ENCODE data around the gene ZNF3. TPM values are rescaled to one million over a fixed set of nuclear protein-coding genes. Genes with fewer than 3 reads are reported as not detected.
A peak's percentile ranks its signal among the peaks of the same experiment; 100 is the strongest.

The ZNF3 gene
- total RNA-seq, 1 donor from 2014 or later, result 21.1 TPM

DNA sequence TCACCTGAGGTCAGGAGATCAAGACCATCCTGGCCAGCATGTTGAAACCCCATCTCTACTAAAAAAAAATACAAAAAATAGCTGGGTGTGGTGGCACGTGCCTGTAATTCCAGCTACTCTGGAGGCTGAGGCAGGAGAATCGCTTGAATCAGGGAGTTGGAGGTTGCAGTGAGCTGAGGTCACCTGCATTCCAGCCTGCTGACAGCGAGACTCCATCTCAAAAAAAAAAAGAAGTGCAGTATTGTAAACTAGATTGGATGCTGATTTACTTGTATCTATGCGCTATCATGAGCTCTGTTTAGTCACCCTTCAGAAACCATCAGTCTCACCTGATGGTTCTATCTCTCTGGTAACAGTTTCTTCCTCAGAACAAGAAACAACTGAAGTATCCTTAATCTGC lies 18.1 kb downstream of the ZNF3 start:
- Histone ChIP-seq H3K27me3 (ENCODE audit: control insufficient read depth, insufficient read depth, low read length) (no peaks in the 10 kb centered on the region), H3K4me3 (ENCODE audit: low read depth, low read length) (no peak overlapping the region), H3K36me3 (ENCODE audit: control insufficient read depth, insufficient read depth, low read length) (peaks cover 9% of the 10 kb centered on the region)
- DNase-seq (ENCODE audit: low read depth) (no peak), FAIRE-seq (no peak)
- TF ChIP-seq CTCF (IDR thresholded peaks at IDR 0.05; ENCODE audit: insufficient read depth, low read length, severe bottlenecking), result no peak

DNA sequence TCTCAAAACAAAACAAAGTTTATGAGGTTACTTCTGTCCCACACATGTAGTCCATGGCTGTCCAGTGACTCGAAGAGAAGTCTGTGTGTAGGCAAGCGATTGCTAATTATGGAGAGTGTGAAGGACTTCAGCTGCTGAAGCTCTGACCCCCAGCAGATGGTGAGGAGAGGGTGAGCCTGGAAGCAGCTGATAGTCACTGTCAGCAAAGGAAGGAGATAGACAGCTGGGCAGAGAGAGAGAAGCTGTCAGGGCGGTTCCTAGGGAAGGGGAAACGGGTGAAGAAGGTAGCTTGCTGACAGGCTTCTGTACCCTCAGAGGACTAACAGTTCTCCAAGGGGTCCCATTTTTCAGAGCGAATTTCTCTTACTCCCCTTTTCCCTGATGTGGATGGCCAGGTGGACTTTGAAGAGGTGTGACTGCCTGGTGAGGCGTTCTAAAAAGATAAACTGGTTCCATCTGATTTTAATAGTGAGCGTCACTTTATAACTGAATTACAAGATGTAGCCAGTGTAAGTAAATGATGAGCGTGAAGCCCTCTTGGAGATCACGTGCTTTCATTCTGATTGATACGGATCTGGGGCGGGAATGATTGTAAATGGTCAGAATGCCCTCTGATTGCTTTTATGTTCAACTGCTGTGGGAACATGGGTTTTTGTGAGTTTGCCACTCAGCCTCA lies 19.9 kb downstream of the ZNF3 start:
- FAIRE-seq (no peak), DNase-seq (ENCODE audit: low read depth) (no peak)
- no peak for TF ChIP-seq CTCF (IDR thresholded peaks at IDR 0.05; ENCODE audit: insufficient read depth, low read length, severe bottlenecking)
- H3K27me3 ChIP-seq (ENCODE audit: control insufficient read depth, insufficient read depth, low read length), result no peaks in the 10 kb centered on the region
- H3K4me3 ChIP-seq (ENCODE audit: low read depth, low read length), result no peak overlapping the region
- H3K36me3 ChIP-seq (ENCODE audit: control insufficient read depth, insufficient read depth, low read length), result peaks cover 18% of the 10 kb centered on the region

GRCh38 chr7:100059251-100059739 lies 22.2 kb downstream of the ZNF3 start:
- DNase-seq (ENCODE audit: low read depth) (no peak), FAIRE-seq (no peak)
- Histone ChIP-seq H3K27me3 (ENCODE audit: control insufficient read depth, insufficient read depth, low read length) (no peaks in the 10 kb centered on the region), H3K4me3 (ENCODE audit: low read depth, low read length) (no peak overlapping the region), H3K36me3 (ENCODE audit: control insufficient read depth, insufficient read depth, low read length) (peaks cover 14% of the 10 kb centered on the region)
- no peak for TF ChIP-seq CTCF (IDR thresholded peaks at IDR 0.05; ENCODE audit: insufficient read depth, low read length, severe bottlenecking)

GRCh38 chr7:100057006-100057405 lies 24.5 kb downstream of the ZNF3 start:
- H3K36me3 ChIP-seq (ENCODE audit: control insufficient read depth, insufficient read depth, low read length), result peaks cover 12% of the 10 kb centered on the region
- no peak for FAIRE-seq

DNA sequence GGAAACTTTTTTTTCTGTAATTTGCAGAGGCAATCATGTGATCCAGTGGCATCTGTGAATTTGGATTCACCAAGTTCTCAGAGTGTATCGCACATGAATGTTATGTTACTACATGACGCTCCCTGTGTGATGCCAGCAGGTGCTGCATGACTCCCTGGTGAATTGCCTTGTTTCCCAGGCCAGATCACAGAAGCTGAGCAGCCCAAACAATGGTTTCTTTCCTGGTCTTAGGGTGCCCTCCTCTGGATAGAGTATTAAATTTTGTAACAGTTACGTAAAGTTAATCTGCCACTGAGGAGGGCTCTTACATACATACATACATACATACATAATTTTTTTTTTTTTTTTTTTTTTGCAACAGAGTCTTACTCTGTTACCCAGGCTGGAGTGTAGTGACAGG lies 28.3 kb downstream of the ZNF3 start:
- DNase-seq (ENCODE audit: low read depth), result peak; percentile 80
- Histone ChIP-seq H3K36me3 (ENCODE audit: control insufficient read depth, insufficient read depth, low read length) (peaks cover 9% of the 10 kb centered on the region), H3K4me3 (ENCODE audit: low read depth, low read length) (no peak overlapping the region), H3K27me3 (ENCODE audit: control insufficient read depth, insufficient read depth, low read length) (no peaks in the 10 kb centered on the region)
- peak; percentile 31 for TF ChIP-seq CTCF (IDR thresholded peaks at IDR 0.05; ENCODE audit: insufficient read depth, low read length, severe bottlenecking)
- no peak for FAIRE-seq

More at GRCh38 chr7:100057006-100057405, 24.5 kb downstream of the ZNF3 start:
- no peak overlapping the region for H3K4me3 ChIP-seq (ENCODE audit: low read depth, low read length)
- no peak for TF ChIP-seq CTCF (IDR thresholded peaks at IDR 0.05; ENCODE audit: insufficient read depth, low read length, severe bottlenecking)
- no peaks in the 10 kb centered on the region for H3K27me3 ChIP-seq (ENCODE audit: control insufficient read depth, insufficient read depth, low read length)
- no peak for DNase-seq (ENCODE audit: low read depth)

- no peak for TF ChIP-seq CTCF (IDR thresholded peaks at IDR 0.05; ENCODE audit: insufficient read depth, low read length, severe bottlenecking)
- no peak for FAIRE-seq
- Histone ChIP-seq H3K27me3 (ENCODE audit: control insufficient read depth, insufficient read depth, low read length) (no peaks in the 10 kb centered on the region), H3K4me3 (ENCODE audit: low read depth, low read length) (no peak overlapping the region), H3K36me3 (ENCODE audit: control insufficient read depth, insufficient read depth, low read length) (peaks cover 2% of the 10 kb centered on the region)
- DNase-seq (ENCODE audit: low read depth), result no peak
Measured at GRCh38 chr7:100051611-100052010, 29.9 kb downstream of the ZNF3 start.
